HepG2 (cell line): Measurements from ENCODE around the gene CCDC50.

Experiments
- FOXM1 ChIP-seq: sonication (generic); formaldehyde crosslinking; IDR thresholded peaks from 2 replicates; pipeline ENCODE4 v1.5.0; 2020; ENCODE audit warnings: missing genetic modification reagents
- MED1 ChIP-seq: sonication (generic); formaldehyde crosslinking; IDR thresholded peaks from 2 replicates; pipeline ENCODE4 v1.4.0; 2020; ENCODE audit warnings: missing genetic modification reagents
- NFATC3 ChIP-seq: sonication (generic); formaldehyde crosslinking; IDR thresholded peaks from 2 replicates; pipeline ENCODE4 v1.5.1; 2020; ENCODE audit warnings: mild to moderate bottlenecking, missing genetic modification reagents
- NR2C2 ChIP-seq: sonication (generic); formaldehyde crosslinking; IDR thresholded peaks from 2 replicates; pipeline ENCODE4 v1.4.0; 2020; ENCODE audit warnings: missing genetic modification reagents, mild to moderate bottlenecking, moderate library complexity, borderline replicate concordance
- NRL ChIP-seq: sonication (generic); formaldehyde crosslinking; IDR thresholded peaks from 2 replicates; pipeline ENCODE4 v1.5.0; 2020; ENCODE audit warnings: missing genetic modification reagents, mild to moderate bottlenecking, moderate library complexity, borderline replicate concordance
- POLR2A ChIP-seq, 2 experiments: IDR thresholded peaks; 2 replicates each; pipeline ENCODE4 v1.6.1; 2011; ENCODE audit warnings: low read depth in 2 of 2, low read length in 2 of 2, mild to moderate bottlenecking in 1 of 2, moderate library complexity in 1 of 2; ENCODE audit not compliant: insufficient read depth in 1 of 2
- POLR2AphosphoS5 ChIP-seq: IDR thresholded peaks from 2 replicates; pipeline ENCODE4 v1.6.1; 2012; ENCODE audit warnings: low read depth, low read length
- RFX5 ChIP-seq: IDR thresholded peaks from 2 replicates; pipeline ENCODE4 v1.6.1; 2011; ENCODE audit warnings: low read depth, low read length, improper control_type of control experiment
- SIN3A ChIP-seq: IDR thresholded peaks from 2 replicates; pipeline ENCODE4 v1.6.1; 2011; ENCODE audit warnings: low read depth, mild to moderate bottlenecking, control low read depth, low read length, borderline replicate concordance
- TF ChIP-seq, protein P1 (sequence below): sonication (generic); formaldehyde crosslinking; IDR thresholded peaks from 2 replicates; pipeline ENCODE4 v1.5.0; 2020; ENCODE audit warnings: mild to moderate bottlenecking, missing genetic modification reagents, moderate library complexity
- TF ChIP-seq, protein P2 (sequence below), 2 experiments: IDR thresholded peaks; 2 replicates each; pipeline ENCODE4 v1.6.1; 2011 to 2012; ENCODE audit warnings: low read length in 2 of 2, borderline replicate concordance in 1 of 2, low read depth in 1 of 2, mild to moderate bottlenecking in 1 of 2, moderate library complexity in 1 of 2
- TF ChIP-seq, protein P3 (sequence below): sonication (generic); formaldehyde crosslinking; IDR thresholded peaks from 2 replicates; pipeline ENCODE4 v1.4.0; 2020; ENCODE audit warnings: missing genetic modification reagents

DNA sequence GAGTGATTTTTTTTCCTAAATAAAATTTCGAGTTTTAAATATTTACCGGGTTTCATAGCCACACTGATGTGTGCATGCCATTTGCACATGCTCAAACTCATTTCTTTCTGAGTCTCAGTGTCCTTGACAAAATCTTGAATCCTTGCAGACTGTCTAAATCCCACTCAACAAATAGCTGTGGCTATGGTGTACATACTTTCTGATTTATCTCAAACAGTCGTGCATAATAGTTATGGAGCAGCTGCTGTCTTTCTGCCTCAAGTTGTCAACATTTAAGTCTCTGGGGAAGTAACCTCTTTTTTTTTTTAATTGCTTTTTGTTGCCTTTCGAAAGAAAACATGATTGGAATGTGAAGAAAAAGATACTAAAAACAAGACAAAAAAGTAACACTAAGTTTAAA lies 53.9 kb downstream of the CCDC50 start:
- no peak for TF ChIP-seq SIN3A
- TF ChIP-seq, protein P1, sequence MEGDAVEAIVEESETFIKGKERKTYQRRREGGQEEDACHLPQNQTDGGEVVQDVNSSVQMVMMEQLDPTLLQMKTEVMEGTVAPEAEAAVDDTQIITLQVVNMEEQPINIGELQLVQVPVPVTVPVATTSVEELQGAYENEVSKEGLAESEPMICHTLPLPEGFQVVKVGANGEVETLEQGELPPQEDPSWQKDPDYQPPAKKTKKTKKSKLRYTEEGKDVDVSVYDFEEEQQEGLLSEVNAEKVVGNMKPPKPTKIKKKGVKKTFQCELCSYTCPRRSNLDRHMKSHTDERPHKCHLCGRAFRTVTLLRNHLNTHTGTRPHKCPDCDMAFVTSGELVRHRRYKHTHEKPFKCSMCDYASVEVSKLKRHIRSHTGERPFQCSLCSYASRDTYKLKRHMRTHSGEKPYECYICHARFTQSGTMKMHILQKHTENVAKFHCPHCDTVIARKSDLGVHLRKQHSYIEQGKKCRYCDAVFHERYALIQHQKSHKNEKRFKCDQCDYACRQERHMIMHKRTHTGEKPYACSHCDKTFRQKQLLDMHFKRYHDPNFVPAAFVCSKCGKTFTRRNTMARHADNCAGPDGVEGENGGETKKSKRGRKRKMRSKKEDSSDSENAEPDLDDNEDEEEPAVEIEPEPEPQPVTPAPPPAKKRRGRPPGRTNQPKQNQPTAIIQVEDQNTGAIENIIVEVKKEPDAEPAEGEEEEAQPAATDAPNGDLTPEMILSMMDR (CRISPR knock-in tag), result no peak
- TF ChIP-seq, protein P2, sequence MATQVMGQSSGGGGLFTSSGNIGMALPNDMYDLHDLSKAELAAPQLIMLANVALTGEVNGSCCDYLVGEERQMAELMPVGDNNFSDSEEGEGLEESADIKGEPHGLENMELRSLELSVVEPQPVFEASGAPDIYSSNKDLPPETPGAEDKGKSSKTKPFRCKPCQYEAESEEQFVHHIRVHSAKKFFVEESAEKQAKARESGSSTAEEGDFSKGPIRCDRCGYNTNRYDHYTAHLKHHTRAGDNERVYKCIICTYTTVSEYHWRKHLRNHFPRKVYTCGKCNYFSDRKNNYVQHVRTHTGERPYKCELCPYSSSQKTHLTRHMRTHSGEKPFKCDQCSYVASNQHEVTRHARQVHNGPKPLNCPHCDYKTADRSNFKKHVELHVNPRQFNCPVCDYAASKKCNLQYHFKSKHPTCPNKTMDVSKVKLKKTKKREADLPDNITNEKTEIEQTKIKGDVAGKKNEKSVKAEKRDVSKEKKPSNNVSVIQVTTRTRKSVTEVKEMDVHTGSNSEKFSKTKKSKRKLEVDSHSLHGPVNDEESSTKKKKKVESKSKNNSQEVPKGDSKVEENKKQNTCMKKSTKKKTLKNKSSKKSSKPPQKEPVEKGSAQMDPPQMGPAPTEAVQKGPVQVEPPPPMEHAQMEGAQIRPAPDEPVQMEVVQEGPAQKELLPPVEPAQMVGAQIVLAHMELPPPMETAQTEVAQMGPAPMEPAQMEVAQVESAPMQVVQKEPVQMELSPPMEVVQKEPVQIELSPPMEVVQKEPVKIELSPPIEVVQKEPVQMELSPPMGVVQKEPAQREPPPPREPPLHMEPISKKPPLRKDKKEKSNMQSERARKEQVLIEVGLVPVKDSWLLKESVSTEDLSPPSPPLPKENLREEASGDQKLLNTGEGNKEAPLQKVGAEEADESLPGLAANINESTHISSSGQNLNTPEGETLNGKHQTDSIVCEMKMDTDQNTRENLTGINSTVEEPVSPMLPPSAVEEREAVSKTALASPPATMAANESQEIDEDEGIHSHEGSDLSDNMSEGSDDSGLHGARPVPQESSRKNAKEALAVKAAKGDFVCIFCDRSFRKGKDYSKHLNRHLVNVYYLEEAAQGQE (IDR thresholded peaks at IDR 0.05; ENCODE audit: borderline replicate concordance in 1 of 2, low read depth in 1 of 2, low read length in 2 of 2), result no peak
- TF ChIP-seq POLR2AphosphoS5, result no peak
- no peak for TF ChIP-seq POLR2A (IDR thresholded peaks at IDR 0.05; ENCODE audit: insufficient read depth in 1 of 2, low read depth in 2 of 2, low read length in 2 of 2)
- TF ChIP-seq NRL (CRISPR knock-in tag), result no peak
- no peak for TF ChIP-seq MED1 (CRISPR knock-in tag)
- TF ChIP-seq NR2C2 (CRISPR knock-in tag), result no peak
- TF ChIP-seq RFX5, result no peak
- no peak for TF ChIP-seq FOXM1 (CRISPR knock-in tag)
- TF ChIP-seq NFATC3 (CRISPR knock-in tag), result no peak
- TF ChIP-seq, protein P3, sequence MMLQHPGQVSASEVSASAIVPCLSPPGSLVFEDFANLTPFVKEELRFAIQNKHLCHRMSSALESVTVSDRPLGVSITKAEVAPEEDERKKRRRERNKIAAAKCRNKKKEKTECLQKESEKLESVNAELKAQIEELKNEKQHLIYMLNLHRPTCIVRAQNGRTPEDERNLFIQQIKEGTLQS, result no peak
